ENCODE measurements around the gene RNF224. TPM values are rescaled to one million over a fixed set of nuclear protein-coding genes. Genes with fewer than 3 reads are reported as not detected.

The RNF224 gene
- polyA plus RNA-seq, 1 experiment = not detected

DNA sequence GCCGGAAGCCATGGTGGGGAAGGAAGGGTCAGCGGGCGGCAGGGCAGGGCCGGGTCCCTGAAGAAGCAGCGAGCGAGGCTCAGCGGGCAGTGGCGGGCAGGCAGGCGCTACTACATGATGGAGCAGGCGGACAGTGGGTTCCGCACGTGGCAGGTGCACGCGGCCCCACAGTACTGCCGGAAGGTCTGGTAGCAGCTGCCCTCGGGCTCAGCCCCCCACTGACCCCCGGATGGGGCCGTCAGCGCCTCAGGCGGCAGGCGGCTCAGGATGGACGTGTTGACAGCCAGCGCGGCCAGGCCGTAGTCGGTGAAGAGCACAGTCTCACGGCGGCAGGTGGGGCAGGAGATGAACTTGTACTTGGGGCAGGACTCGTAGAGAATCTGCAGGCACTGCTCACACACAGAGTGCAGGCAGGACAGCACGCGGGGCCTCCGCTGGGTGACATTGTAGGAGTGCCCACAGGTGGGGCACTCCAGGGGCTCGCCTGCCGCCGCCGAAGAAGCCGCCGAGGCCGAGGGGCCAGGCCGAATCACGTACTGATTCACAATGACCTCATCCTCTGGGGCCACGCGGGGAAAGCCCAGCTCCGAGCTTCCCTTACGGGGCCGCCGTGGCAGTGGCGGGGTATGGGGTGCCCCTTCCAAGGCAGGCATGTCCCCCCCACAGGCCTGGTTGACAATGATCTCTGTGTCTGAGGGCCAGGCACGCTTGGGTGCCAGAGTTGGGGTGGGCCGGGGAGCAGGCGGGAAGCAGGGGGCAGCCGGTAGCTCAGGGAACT lies 6.8 kb upstream of the RNF224 start:
- ChIA-PET CTCF (interaction anchor here (5.6 kb wide), 1 partner anchor 16 kb away, joined by 36 read pairs; no protein-coding TSS in a partner anchor), POLR2A (no interaction called here)
- no peak for DNase-seq (ENCODE audit: low read depth)

DNA sequence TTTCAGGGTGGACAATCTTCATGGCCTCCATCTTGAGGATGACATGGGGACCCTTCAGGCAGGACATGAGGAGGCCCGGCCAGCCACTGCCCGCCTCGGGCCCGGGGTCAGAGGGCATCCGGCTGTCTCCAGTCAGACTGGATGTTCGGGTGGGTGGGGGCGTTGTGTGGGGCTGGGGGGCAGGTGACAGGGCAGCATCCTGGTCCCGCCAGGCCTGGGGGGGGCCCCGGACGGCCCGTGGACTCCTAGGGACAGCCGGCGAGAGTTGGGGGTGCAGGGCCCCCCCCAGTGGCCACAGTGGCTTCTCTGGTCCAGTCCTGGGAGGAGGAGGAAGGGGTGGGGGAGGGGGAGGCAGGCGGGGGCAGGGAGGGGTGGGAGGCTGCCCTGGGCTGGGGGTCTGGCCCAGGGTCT lies 6.2 kb upstream of the RNF224 start:
- Histone ChIP-seq H3K4me3 (ENCODE audit: low read depth, low read length) (no peak overlapping the region), H3K36me3 (ENCODE audit: control insufficient read depth, insufficient read depth, low read length) (no peaks in the 10 kb centered on the region; the same call in none of the 2 replicates), H3K27me3 (ENCODE audit: control insufficient read depth, insufficient read depth, low read length) (no peaks in the 10 kb centered on the region)
- TF ChIP-seq, protein P1, sequence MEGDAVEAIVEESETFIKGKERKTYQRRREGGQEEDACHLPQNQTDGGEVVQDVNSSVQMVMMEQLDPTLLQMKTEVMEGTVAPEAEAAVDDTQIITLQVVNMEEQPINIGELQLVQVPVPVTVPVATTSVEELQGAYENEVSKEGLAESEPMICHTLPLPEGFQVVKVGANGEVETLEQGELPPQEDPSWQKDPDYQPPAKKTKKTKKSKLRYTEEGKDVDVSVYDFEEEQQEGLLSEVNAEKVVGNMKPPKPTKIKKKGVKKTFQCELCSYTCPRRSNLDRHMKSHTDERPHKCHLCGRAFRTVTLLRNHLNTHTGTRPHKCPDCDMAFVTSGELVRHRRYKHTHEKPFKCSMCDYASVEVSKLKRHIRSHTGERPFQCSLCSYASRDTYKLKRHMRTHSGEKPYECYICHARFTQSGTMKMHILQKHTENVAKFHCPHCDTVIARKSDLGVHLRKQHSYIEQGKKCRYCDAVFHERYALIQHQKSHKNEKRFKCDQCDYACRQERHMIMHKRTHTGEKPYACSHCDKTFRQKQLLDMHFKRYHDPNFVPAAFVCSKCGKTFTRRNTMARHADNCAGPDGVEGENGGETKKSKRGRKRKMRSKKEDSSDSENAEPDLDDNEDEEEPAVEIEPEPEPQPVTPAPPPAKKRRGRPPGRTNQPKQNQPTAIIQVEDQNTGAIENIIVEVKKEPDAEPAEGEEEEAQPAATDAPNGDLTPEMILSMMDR (IDR thresholded peaks at IDR 0.05; ENCODE audit: insufficient read depth, low read depth, low read length) = no peak
- ChIA-PET POLR2A (no interaction called here), CTCF (interaction anchor here (5.6 kb wide), 1 partner anchor 16 kb away, joined by 36 read pairs; no protein-coding TSS in a partner anchor)
- no peak for DNase-seq (ENCODE audit: low read depth)

More for the DNA sequence above, 6.8 kb upstream of the RNF224 start:
- Histone ChIP-seq H3K36me3 (ENCODE audit: control insufficient read depth, insufficient read depth, low read length) (no peaks in the 10 kb centered on the region; the same call in none of the 2 replicates), H3K27me3 (ENCODE audit: control insufficient read depth, insufficient read depth, low read length) (no peaks in the 10 kb centered on the region), H3K4me3 (ENCODE audit: low read depth, low read length) (no peak overlapping the region)
- TF ChIP-seq, protein P1 (IDR thresholded peaks at IDR 0.05; ENCODE audit: insufficient read depth, low read depth, low read length) = no peak

DNA sequence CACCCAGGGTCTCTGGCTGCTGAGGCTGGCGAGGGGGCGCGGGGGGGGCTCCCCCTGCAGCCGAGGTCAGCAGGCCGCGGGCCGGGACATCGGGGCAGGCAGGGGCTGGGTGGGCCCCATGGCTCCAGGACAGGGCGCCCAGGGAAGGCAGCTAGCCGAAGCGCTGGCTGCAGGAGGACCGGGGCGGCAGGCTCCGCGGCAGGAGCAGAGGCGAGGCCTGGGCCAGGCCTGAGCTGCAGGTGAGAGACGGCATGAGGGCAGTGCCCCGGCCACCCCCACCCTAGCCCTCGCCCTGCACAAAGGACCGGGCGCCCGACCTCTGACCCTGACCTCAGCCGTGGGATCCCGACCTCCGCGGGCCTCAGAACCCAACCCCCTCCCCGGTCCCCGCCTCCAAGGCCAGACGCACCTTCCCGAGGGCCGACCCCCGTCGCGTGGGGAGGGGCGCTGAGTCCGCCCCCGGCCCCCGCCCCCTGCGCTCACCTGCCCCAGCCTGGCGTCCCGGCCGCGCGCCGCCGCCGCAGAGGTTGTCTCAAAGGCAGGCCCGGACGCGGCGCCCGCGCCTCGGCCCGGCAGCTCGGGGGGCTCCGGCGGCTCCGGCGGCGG lies 5.7 kb upstream of the RNF224 start:
- POLR2A ChIA-PET = no interaction called here
- Histone ChIP-seq H3K27me3 (ENCODE audit: control insufficient read depth, insufficient read depth, low read length) (no peaks in the 10 kb centered on the region), H3K36me3 (ENCODE audit: control insufficient read depth, insufficient read depth, low read length) (no peaks in the 10 kb centered on the region; the same call in none of the 2 replicates), H3K4me3 (ENCODE audit: low read depth, low read length) (peak overlapping the region; percentile 86)
- DNase-seq (ENCODE audit: low read depth) = no peak
- CTCF ChIA-PET = interaction anchor here (5.6 kb wide), 1 partner anchor 15 kb away, joined by 36 read pairs; no protein-coding TSS in a partner anchor
- TF ChIP-seq, protein P1 (IDR thresholded peaks at IDR 0.05; ENCODE audit: insufficient read depth, low read depth, low read length) = no peak

DNA sequence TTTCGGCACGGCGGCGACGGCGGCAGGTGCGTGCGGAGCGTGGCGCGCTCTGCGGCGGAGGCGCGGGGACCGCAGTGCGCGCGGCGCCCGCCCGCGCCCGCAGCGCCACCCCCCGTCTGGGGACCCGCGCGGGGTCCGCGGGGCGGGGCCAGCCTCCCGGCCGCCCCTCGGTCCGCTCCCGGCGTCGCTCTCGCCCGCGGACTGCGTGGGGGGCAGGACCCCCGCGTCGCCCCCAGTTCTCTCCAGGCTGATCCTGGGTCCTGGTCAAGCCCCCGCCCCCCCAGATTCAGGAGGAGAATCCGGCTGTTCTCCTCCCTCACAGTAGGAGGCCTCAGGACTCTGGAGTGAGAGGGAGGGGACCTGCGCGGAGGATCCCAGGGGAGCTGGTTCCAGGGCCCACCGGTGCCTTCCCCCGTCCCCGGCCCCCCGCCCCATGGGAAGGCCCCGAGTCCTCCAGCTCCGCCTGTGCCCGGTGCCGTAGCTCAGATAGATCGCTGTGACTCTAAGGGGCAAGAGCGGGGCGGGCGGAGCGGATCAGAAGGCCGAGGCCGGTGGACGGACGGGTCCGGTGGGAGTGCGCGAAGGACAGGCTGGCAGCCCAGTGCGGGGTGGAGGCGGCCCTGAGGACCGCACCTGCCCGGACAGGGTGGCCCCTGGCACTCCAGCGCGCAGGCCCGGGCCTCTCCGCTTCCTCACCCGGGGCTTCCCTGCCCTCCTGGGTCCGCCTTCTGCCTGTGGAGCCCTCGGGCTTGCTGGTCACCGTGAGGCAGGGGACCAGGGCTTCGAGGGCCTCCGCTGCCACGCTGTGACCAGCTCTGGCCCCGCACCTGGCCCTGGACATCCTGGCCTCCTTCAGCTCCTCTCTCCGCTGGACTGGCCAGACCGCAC lies 4.9 kb upstream of the RNF224 start, which contains the start of gene RNF208:
TSS of gene RNF208 (minus strand) at position 51 of the 888 bp plus-strand sequence. CDS start 1,028 bp downstream, outside the sequence.
- ChIA-PET CTCF (interaction anchor here (0.6 to 5.6 kb wide), 5 partner anchors 15 to 193 kb away, joined by 3 to 36 read pairs (median 3); partner anchors contain the start of gene NPDC1), POLR2A (interaction anchor here (0.6 to 0.8 kb wide), 2 partner anchors 20 to 222 kb away, joined by 3 to 7 read pairs; no protein-coding TSS in a partner anchor)
- H3K4me3 ChIP-seq (ENCODE audit: low read depth, low read length) = peak within 1 kb of the TSS; percentile 86
- TF ChIP-seq, protein P1 (IDR thresholded peaks at IDR 0.05; ENCODE audit: insufficient read depth, low read depth, low read length) = peak; percentile 14; the same call in 1 of the 2 replicates
- DNase-seq (ENCODE audit: low read depth) = no peak
- no peaks in the 10 kb centered on the region; the same call in 1 of the 2 replicates for H3K36me3 ChIP-seq (ENCODE audit: control insufficient read depth, insufficient read depth, low read length)
- no peaks in the 10 kb centered on the region for H3K27me3 ChIP-seq (ENCODE audit: control insufficient read depth, insufficient read depth, low read length)

Data from BJ (cell line).